Activated gamma-delta T cell treated with Interleukin-2 at 50 U/mL for 16 hours (primary cell): ENCODE data around the gene PACRG.

Experiments used
- DNase-seq: peaks from one replicate; pipeline ENCODE4 v3.0.0-alpha.2; 2020

The PACRG gene

GRCh38 chr6:163183806-163184205, 456.0 kb downstream of the PACRG start:
- DNase-seq: no peak

GRCh38 chr6:163185744-163186143, 458.0 kb downstream of the PACRG start:
- DNase-seq: no peak

DNA sequence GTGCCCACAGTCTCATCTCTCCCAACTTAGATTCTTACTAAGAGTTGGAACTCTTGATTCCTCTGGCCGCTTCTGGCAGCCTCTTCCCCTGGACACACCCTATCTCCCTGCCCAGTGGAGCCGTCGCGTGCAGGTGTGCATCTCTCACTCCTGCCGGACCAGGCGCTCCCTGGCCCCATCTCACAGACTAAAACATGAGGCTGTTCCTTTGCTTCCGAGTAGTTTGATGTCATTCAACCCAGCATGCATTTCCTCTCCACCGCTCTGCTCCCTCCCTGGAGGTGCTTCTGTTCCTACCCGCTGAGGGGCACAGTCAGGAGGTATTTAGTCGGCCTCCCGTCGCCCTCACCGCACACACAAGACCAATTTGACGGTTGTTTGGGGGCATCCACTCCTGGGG, 458.8 kb downstream of the PACRG start:
- no peak for DNase-seq

DNA sequence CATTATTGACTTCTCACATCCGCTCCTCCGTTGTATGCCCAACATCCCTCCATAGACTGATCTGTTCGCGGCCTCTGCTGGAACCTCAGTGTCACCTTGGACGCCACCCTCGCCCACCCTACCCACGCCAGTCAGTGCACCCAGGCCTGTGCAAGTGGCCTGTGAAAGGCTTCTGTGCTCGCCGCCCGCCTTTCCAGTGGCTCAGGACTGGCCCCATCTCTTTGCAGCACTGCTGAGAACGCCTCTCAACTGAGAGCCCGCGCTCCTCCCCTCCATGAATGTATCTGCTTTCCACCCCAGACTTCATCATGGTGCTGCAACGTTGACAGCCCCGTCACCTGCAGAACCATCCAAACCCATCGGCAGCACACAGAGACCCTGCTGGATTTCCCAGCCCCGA, 459.4 kb downstream of the PACRG start:
- DNase-seq: no peak

DNA sequence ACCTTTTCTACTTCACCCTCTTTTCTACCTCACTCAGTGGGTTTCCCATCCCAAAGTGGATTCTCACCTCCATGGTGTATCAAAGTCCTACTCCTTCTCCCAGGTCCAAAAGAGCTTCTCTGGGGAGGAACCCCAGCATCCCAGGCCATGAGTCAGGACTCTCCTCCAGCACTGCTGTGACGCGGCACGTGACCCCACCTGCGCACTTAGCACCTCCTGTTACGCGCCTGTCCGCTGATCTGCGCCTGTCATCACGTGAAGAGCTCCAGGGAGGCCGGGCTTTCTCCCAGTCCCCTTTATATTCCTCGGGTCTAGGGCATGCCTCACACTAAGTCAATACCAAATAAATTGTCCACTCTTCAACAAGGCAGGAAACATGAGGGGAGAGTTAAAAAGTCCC, 459.8 kb downstream of the PACRG start:
- no peak for DNase-seq

DNA sequence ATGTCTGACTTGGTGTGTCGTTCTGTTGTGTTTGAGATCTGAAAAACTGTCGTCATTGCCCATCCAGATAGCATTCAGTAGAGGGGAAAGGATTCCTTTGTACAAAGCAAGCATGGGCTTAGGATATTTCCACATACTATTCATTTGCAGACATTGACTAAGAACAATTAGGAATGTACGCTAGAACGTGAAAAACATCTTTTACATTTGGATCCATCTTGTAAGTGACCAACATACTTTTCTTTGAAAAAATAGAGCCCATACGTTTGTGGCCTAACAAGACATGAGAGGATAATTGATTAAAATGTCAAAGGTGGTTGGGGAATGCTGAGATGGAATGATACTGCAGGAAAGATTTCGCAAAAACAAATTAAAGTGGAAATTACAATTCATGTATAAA, 461.0 kb downstream of the PACRG start:
- DNase-seq: no peak

GRCh38 chr6:163189609-163190008, 461.8 kb downstream of the PACRG start:
- DNase-seq: no peak

- DNase-seq: no peak
Observed at GRCh38 chr6:163190786-163191185, 463.0 kb downstream of the PACRG start.

DNA sequence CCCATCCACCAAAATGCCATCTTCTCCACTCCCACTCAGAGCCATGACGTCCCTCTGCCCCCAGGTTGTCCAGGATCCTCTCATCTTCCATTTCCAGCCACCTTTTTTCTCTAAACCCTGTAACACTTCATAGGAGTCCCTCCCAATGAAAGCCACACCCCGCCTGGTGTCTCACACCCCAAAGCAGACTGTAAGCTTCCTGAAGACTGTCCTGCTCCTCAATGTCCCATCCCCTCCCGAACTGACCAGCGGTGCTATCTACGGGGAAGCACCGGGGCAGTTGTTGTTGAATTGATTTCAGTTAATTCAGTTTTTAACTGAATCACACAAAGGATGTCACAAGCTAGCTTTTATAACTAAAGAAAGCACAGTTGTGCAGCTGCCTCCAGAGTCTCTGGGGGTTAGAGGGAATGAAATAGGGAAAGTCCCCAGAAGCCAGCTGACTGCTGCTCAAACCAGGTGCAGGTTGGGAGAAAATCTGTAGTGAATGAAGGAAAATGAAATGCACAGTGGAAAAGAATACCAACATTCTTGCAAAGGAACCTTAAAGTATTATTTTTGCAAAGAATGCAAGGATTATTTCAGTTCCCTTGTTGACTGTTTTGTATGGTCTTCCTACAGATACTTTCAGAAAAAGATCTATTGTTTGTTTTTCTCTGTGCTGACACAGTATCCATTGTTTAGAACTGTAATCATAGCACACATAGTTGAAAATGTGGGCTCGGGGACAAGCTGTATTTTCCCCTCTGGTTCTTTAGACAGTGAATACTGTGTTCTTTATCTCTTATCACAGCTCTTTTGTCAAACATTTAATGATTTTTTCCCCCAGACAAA, 464.1 kb downstream of the PACRG start:
- DNase-seq: no peak

GRCh38 chr6:163192591-163192990, 464.8 kb downstream of the PACRG start:
- no peak for DNase-seq

DNA sequence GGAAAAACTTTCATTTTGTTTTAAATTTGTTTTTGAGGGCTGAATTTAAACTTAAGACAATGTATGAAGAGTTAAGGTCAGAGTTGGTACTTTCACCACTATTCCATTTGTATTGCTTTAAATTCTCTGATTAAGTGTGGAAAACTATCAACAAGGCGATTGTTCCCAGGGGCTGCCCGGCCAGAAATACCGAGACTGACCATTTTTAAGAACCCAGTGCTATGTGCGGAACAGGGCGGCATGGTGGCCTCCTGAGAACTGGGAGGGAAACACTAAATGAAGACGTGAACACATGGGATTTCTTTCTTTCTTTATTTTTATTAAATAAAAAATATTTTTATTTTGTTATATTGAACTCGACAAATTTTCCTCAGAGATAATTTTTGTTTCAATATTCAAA, 465.6 kb downstream of the PACRG start:
- DNase-seq: no peak

DNA sequence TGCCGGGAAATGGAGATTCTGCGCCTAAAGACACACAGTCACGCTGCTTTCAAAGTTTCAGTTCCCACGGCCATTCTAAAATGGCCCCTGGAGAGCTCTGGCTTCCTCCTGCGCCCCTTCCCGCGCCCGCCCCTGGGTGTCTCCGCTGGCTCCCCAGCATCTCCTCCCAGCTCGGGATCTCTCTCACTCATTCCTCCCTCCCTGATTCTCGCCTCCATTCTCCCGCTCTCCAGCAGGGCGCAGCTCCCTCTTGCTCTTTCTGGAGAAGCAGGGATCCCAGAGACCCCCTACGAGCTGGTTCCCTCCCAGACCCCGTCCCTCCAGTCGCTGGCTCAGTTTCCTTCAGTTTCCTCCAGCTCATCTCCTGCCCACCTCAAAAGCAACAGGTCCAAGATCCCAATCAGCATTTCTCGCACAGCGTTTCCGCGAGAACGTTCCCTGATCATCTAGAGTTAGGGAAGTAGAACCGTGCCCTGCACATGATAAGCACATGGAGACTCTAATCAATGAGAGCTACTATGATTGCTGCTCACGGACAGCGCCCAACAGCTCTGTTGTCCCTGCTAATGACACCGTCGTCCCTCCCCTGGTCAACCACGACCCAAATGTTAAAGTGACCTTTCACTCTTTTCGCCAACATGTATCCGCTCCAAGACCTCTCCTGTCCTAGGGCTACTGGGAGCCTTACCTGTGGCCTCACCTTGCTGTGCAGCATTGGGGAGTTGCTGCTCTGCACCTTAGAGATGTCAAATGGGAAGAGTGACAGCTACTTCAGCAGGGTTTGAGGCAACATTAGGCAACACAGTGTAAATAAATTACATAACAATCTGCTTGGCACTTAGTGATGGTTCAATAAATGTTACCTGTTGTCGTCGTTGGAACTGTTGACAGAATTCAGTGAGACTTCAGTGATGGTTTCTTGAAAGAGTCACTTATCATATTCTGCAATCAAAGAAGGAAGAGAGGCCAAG, 468.2 kb downstream of the PACRG start:
- no peak for DNase-seq

GRCh38 chr6:163197839-163198238, 470.1 kb downstream of the PACRG start:
- no peak for DNase-seq

- no peak for DNase-seq
Observed at GRCh38 chr6:163198396-163198795, 470.6 kb downstream of the PACRG start.

DNA sequence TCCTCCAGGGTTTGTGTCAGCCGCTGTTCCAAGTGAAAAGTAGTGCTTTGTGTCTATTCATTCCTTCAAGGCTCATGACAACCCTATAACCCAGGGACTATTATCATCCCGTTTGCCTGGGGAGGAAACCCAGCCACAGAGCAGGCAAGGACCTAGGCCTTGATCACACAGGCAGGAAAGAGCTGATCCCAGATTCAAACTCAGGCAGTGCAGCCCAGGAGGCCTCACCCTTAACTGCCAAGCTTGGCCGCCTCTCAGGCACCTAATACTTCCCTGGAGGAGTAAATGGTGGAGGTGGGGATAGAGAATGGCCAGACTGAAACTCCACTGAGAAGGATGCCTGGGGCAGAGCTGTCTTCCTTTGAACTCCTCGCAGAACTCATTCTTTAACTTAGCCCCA, 471.6 kb downstream of the PACRG start:
- DNase-seq: no peak

- DNase-seq: no peak
Observed at GRCh38 chr6:163200289-163200688, 472.5 kb downstream of the PACRG start.

DNA sequence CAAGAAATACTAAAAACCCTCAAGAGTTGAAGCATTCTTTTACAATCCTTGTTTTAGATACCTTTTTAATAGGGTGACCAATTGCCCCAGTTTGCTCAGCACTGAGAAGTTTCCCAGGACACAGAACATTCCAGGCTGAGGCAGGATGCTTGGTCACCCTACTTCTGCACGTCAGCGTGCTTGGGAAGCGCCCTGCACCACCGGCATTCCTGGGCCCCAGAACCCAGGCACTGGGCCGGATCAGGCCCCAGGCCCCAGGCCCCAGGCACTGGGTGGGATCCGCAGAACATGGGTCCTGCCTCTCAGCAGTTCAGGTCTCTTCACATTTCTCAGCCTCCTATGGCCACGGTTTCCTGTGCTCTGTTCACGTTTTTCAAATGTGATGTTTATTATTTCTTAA, 472.9 kb downstream of the PACRG start:
- DNase-seq: no peak

DNA sequence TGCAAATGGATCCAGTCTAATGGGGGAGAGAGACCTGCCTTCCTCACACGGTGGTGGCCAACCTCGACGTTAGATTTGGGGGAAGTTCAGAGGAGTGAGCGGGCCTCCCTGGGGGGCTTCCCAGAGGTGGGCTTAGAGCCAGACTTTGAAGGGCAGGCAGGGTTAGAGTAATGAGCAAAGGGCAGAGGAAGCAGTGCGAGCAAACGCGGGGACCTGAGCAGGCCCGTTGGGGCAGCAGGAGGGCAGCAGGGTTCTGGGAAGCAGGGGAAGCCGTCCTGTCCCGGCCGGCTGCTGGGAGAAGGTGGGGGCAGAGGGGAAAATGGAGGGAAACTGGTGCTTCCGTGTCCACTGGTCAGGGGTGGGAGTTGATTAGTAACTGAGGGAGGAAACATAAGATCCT, 474.1 kb downstream of the PACRG start:
- DNase-seq: no peak

- no peak for DNase-seq
Observed at GRCh38 chr6:163206196-163206595, 478.4 kb downstream of the PACRG start.

DNA sequence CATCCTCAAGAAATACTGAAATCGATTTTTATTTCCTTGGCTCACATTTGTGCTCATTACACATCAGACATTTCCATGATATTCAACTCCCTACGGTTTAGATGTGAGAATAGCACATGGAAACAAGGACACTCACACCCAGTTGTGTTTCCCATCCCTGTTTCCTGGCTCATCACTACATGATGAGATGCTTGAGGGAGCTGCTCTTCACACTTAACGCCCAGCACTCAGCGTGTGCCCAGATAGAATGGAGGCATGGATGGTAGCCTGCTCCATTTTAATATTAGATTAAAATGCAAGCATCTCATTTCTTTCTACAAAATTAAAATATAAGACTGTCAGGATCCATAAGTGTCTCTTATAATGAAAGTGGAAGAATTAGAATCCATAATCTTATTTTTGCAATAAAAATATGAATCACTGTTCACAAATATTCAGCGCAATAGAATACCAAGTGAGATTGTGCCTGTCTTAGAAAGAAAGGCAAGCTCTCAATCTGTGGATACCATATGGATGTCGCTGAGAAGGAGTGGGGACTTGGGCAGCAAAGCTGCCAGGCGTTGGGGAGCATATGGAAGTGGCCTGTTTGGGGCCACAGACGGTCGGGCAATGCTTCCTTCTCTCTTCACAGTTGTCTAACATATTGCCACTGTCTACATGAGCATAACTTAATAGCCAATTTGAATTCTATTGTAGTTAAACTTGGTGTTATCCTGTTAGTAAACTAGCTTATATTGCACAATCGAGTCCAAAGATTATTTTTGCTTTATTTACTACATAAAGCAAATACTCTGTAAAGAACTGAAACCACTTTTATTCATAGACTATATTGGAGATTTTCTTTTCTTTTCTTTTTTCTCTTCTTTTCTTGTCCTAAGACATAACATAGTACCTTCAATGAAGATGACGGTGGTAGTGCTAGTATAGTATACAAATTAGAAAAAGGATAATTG, 479.9 kb downstream of the PACRG start:
- no peak for DNase-seq

- no peak for DNase-seq
Observed at GRCh38 chr6:163209005-163209404, 481.2 kb downstream of the PACRG start.

DNA sequence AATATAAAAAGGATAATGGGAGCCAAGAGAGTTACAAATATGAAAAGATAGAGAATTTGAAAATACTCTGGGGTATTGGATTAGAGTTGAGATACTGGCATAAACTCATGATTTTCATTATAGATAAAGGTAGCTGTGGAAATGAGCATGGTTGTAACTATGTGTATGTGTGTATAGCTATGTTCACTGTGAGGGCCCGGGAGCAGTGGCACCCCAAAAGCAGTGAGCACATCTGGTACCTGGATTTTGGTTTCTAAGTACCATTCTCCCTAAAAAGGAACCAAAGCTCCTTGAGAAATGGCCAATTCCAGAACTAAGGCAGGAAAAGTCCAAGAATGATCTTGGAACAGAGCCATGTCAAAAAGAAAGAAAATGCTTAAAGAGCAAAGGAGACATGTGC, 484.3 kb downstream of the PACRG start:
- DNase-seq: no peak

GRCh38 chr6:163214259-163214658, 486.5 kb downstream of the PACRG start:
- no peak for DNase-seq
